Adrenal gland (tissue), 12 donors: ENCODE results near the gene FGF6. TPM values are rescaled to one million over a fixed set of nuclear protein-coding genes. Genes with fewer than 3 reads are reported as not detected.
"Not testable (repeated sequence)": the region's sequence is repeated elsewhere in the genome, so short reads cannot be mapped to it uniquely, and the experiment has no call there.

ENCODE experiments used
- DNase-seq, 7 donors: peaks; one replicate each; pipeline ENCODE4 v3.0.0-alpha.2; 2019 to 2020
- H3K27ac ChIP-seq, 5 donors: fragments of 200-600 bp; sonication (generic) in 4 of 5; 1 replicate in 3 of 5; 2 replicates in 2 of 5; pipeline versions ENCODE4 v1.5.1 to v1.8.0; 2016 to 2020; ENCODE audit warnings: mild to moderate bottlenecking in 1 of 5
- H3K27me3 ChIP-seq: fragments of 200-600 bp; 2 replicates; pipeline ENCODE4 v1.8.0; 2021
- H3K36me3 ChIP-seq, 2 donors: fragments of 200-600 bp; replicated peaks in 1 of 2; 1 replicate in 1 of 2; 2 replicates in 1 of 2; pipeline versions ENCODE4 v1.5.1 to v1.8.0; 2018 to 2022
- H3K4me1 ChIP-seq, 2 donors: fragments of 200-600 bp; replicated peaks in 1 of 2; 1 replicate in 1 of 2; 2 replicates in 1 of 2; pipeline versions ENCODE4 v1.5.1 to v1.8.0; 2018 to 2021
- H3K4me3 ChIP-seq, 4 donors: fragments of 200-600 bp; sonication (generic) in 3 of 4; one replicate each; pipeline ENCODE4 v1.5.1; 2016 to 2018
- H3K9me3 ChIP-seq, 3 donors: fragments of 200-600 bp; sonication (generic) in 1 of 3; replicated peaks in 1 of 3; 1 replicate in 2 of 3; 2 replicates in 1 of 3; pipeline versions ENCODE4 v1.5.1 to v1.8.0; 2016 to 2021
- CTCF ChIP-seq, 6 experiments: fragments of 450-650 bp in 4 of 6; fragments of 200-600 bp in 2 of 6; sonication (generic) in 1 of 6; IDR thresholded peaks; 1 replicate in 5 of 6; 2 replicates in 1 of 6; pipeline versions ENCODE4 v1.5.1 to v1.8.0; 2016 to 2021; ENCODE audit warnings: antibody characterized with exemption in 6 of 6, mild to moderate bottlenecking in 2 of 6, moderate library complexity in 1 of 6
- POLR2A ChIP-seq, 2 donors: fragments of 450-650 bp; IDR thresholded peaks; one replicate each; pipeline ENCODE4 v1.6.1; 2017; ENCODE audit warnings: antibody characterized with exemption in 2 of 2, mild to moderate bottlenecking in 2 of 2, moderate library complexity in 1 of 2
- WGBS, 4 donors: extraction: QIAGEN DNeasy Blood & Tissue Kit in 2 of 4; methylation state at CpG; one replicate each; pipeline versions ENCODE4 v1.1.5 to v1.1.7; 2013 to 2017; 5-methylcytosine and 5-hydroxymethylcytosine counted together
- intact Hi-C, 2 donors: fragments of 100-400 bp; cut with DNase I; formaldehyde crosslinking; loops; one replicate each; pipeline versions ENCODE4 v1.14.1 to v1.15.0; 2022 to 2023
- polyA plus RNA-seq, 3 donors: library from polyadenylated mRNA; stranded (reverse); fragments of 200-250 nt in 2 of 3; fragments of 350-450 nt in 1 of 3; fragmentation: Illumina TruSeq in 1 of 3; extraction: RNeasy Lipid Tissue Mini Kit (QIAGEN cat#74804) in 1 of 3; gene quantifications; one replicate each; pipeline ENCODE4 v1.2.3, GENCODE V29; 2013 to 2014
- total RNA-seq, 9 donors: library from RNA; depleted of rRNA in 4 of 9; stranded (reverse); fragments of >200 nt in 4 of 9; fragments of 120-200 nt in 1 of 9; fragmentation: NEBNext Ultra II Directional in 1 of 9; extraction: Animal tissue kit (Norgen Biotek cat#: 25700) in 1 of 9; gene quantifications; one replicate each; pipeline versions ENCODE4 v1.1.0 to v1.2.4, GENCODE V29; 2013 to 2023
- donor health status: healthy with polysubstance abuse.
- donor health status: Bipolar disorder and iron deficiency.
- donor health status: DM: yes; HTN: yes; CAD: no.
- donor health status: DM: no; HTN: no; CAD: no.
- donor health status: DM: no; HTN: no; CAD: no.
- donor health status: DM: yes; HTN: yes; CAD: no.

The FGF6 gene
- total and polyA plus RNA-seq, 12 donors, result not detected

GRCh38 chr12:4412056-4412455 is 33.6 kb downstream of the FGF6 start:
- Histone ChIP-seq H3K4me1 (no peaks in the 10 kb centered on the region), H3K36me3 (no peaks in the 10 kb centered on the region), H3K27ac (no peak overlapping the region), H3K4me3 (no peak overlapping the region), H3K9me3 (no peaks in the 10 kb centered on the region), H3K27me3 (no peaks in the 10 kb centered on the region)
- WGBS, 4 donors, result 53 to 73% (median 62%) methylated on average over 3 of the region's 3 CpGs
- TF ChIP-seq CTCF (IDR thresholded peaks at IDR 0.05) (no peak), POLR2A (IDR thresholded peaks at IDR 0.05) (no peak)
- intact Hi-C loops, result loop anchor here in 1 of 2 donors (10.0 kb wide), 1 partner anchor 87 kb away; the partner anchor contains the start of gene TIGAR
- DNase-seq, result no peak

GRCh38 chr12:4407136-4407535 is 38.5 kb downstream of the FGF6 start:
- WGBS, 4 donors, result 72 to 92% (median 83%) methylated on average over 2 to 3 of the region's 3 CpGs
- no peaks in the 10 kb centered on the region for H3K4me1 ChIP-seq
- no peaks in the 10 kb centered on the region for H3K36me3 ChIP-seq
- intact Hi-C loops, result no loop called here
- H3K4me3 ChIP-seq, result no peak overlapping the region
- no peak overlapping the region for H3K27ac ChIP-seq
- TF ChIP-seq CTCF (IDR thresholded peaks at IDR 0.05) (no peak), POLR2A (IDR thresholded peaks at IDR 0.05) (no peak)
- H3K27me3 ChIP-seq, result no peaks in the 10 kb centered on the region
- no peak for DNase-seq
- H3K9me3 ChIP-seq, result no peaks in the 10 kb centered on the region

GRCh38 chr12:4404877-4405637 is 40.6 kb downstream of the FGF6 start:
- H3K9me3 ChIP-seq, intact Hi-C loops: not testable (repeated sequence)
- 84 to 89% (median 88%) methylated on average over 8 of the region's 8 CpGs for WGBS, 4 donors

GRCh38 chr12:4402996-4403395 is 42.6 kb downstream of the FGF6 start:
- Histone ChIP-seq H3K27ac (no peak overlapping the region), H3K36me3 (no peaks in the 10 kb centered on the region), H3K4me1 (no peaks in the 10 kb centered on the region), H3K9me3 (no peaks in the 10 kb centered on the region), H3K4me3 (no peak overlapping the region), H3K27me3 (no peaks in the 10 kb centered on the region)
- WGBS, 4 donors, result 65 to 84% (median 72%) methylated on average over 3 to 4 of the region's 4 CpGs
- TF ChIP-seq CTCF (IDR thresholded peaks at IDR 0.05) (no peak), POLR2A (IDR thresholded peaks at IDR 0.05) (no peak)
- DNase-seq, result no peak
- intact Hi-C loops, result no loop called here

More at GRCh38 chr12:4404877-4405637, 40.6 kb downstream of the FGF6 start:
- not testable (repeated sequence) for H3K4me1 ChIP-seq, H3K27ac ChIP-seq, H3K27me3 ChIP-seq, H3K4me3 ChIP-seq, H3K36me3 ChIP-seq, DNase-seq

GRCh38 chr12:4401117-4401516 is 44.5 kb downstream of the FGF6 start:
- H3K36me3 ChIP-seq, result no peaks in the 10 kb centered on the region
- H3K27me3 ChIP-seq, result no peaks in the 10 kb centered on the region
- H3K27ac ChIP-seq, result no peak overlapping the region
- TF ChIP-seq POLR2A (IDR thresholded peaks at IDR 0.05) (no peak), CTCF (IDR thresholded peaks at IDR 0.05) (no peak)
- DNase-seq, result no peak
- 67 to 77% (median 73%) methylated on average over 3 of the region's 3 CpGs for WGBS, 4 donors
- H3K4me1 ChIP-seq, result no peaks in the 10 kb centered on the region
- H3K4me3 ChIP-seq, result no peak overlapping the region
- intact Hi-C loops, result no loop called here
- H3K9me3 ChIP-seq, result no peaks in the 10 kb centered on the region
